ENCODE measurements around the gene LUZP1.
"Not testable (repeated sequence)": the region's sequence is repeated elsewhere in the genome, so short reads cannot be mapped to it uniquely, and the experiment has no call there.

LUZP1 gene

DNA sequence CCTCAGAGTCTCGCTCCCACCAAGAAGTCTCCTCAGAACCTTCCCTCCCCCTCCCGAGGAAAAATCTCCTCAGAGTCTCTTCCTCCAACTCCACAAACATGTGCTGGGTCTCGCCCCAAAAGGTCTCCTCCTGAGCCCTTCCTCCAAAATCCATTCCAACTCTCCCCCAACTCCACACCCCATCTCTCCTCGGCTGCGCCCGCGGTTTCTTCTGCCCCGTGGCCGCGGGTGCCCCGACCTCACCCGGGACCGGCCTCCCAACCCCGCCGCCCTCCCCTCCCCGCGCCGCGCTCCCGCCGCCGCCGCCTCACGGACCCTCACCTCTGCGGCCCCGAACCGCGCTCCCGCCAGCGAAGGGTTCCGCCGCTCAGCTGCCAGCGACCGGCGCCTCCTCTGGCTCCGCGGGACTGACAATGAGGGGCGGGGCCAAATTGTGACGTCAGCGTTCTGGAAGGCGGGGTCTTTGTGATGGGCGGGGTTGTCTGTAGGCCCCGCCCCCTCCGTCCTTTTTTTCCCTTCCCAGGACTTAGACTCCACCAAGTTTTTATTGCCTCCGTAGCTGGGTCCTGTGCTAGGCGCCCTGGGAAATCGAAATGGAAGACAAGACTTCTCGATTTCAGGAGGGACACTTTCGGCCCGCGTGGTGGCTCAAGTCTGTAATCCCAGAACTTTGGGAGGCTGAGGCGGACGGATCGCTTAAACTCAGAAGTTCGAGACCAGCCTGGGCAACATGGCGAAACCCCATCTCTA lies at the start of gene LUZP1:
Gene LUZP1 (minus strand): TSS at position 412 of the 750 bp plus-strand sequence.
- Mint-ChIP-seq H3K4me3 (peak within 1 kb of the TSS; percentile 96), H3K27ac (peak within 1 kb of the TSS; percentile 72), H3K4me1 (ENCODE audit: low read depth) (peaks cover 37% of the 10 kb centered on the region), H3K9me3 (ENCODE audit: low read depth) (no peaks in the 10 kb centered on the region), H3K36me3 (peaks cover 2% of the 10 kb centered on the region), H3K27me3 (no peaks in the 10 kb centered on the region)

DNA sequence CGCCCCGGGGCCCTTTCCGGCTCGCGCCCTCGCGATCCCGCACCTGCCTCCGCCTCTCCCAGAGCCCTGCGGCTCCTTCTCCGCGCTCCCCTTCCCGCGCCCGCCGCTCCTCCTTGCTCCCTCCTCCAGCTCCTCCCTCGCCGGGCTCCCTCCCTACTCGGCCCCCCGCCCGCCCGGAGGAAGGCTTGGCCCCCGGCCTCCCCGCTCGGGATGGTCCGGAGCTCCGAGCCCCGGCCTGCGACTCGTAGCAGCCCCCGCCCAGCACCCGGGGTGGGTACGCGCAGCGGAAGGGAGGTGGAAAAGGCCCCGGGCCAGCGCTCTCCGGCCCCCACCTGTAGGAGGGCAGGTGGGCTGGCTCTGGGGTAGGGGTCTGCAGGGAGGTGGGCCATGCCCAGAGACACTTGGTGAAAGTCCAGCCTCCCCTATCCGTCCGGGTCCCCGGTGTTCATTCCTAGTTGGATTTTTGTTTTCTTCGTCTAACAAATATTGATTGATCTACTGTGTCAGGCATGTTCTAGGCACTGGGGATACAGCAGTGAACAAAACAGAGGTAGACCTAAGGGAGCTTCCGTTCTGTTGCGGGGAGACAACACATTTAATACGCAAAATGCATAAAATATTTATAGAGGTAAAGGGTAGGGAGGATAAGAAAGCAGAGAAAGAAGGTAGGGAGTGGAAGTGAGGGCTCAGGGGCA lies 48.9 kb upstream of the LUZP1 start, which contains the start of gene HTR1D:
Gene HTR1D (minus strand): TSS at position 82 of the 695 bp plus-strand sequence. CDS start 23,283 bp downstream, outside the sequence.
- Mint-ChIP-seq H3K27ac (no peak within 1 kb of the TSS), H3K4me1 (ENCODE audit: low read depth) (peaks cover 5% of the 10 kb centered on the region), H3K36me3 (no peaks in the 10 kb centered on the region), H3K4me3 (peak within 1 kb of the TSS; percentile 73), H3K9me3 (ENCODE audit: low read depth) (no peaks in the 10 kb centered on the region), H3K27me3 (peaks cover 24% of the 10 kb centered on the region)

DNA sequence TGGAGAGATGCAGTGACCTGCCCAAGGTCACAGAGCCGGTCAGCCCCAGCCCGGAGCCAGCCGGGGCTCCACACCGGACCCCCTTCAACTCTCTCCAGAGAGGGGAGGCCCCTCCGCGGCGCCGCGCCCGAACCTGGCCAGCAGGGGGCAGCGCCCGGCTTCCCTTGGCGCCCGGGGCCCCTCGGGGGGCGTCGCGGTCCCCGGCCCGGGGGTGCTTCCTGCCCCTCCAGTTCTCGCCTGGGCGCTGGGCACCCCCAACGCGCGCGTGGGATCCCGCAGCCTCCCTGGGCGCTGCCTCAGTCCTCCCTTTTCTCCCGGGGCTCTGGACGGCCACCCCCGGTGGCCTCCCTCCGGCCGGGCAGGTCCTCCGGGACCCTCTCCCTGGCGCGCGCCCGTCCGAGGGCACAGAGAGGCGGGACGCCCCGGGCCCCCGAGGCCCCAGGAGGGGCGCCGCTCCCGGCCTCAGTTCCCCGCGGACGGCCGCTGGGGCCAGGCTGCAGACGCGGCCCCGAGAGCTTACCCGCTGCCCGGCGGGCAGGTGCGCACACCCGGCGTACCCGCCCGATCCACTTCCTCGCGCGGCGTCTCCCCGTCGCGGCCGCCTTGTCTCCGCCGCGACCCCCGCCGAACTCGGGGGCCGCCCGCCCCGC lies 48.2 kb upstream of the LUZP1 start:
- Mint-ChIP-seq H3K27me3 (peaks cover 30% of the 10 kb centered on the region), H3K27ac (no peak overlapping the region), H3K4me1 (ENCODE audit: low read depth) (peaks cover 5% of the 10 kb centered on the region), H3K4me3 (peak overlapping the region; percentile 60), H3K36me3 (no peaks in the 10 kb centered on the region), H3K9me3 (ENCODE audit: low read depth) (no peaks in the 10 kb centered on the region)

DNA sequence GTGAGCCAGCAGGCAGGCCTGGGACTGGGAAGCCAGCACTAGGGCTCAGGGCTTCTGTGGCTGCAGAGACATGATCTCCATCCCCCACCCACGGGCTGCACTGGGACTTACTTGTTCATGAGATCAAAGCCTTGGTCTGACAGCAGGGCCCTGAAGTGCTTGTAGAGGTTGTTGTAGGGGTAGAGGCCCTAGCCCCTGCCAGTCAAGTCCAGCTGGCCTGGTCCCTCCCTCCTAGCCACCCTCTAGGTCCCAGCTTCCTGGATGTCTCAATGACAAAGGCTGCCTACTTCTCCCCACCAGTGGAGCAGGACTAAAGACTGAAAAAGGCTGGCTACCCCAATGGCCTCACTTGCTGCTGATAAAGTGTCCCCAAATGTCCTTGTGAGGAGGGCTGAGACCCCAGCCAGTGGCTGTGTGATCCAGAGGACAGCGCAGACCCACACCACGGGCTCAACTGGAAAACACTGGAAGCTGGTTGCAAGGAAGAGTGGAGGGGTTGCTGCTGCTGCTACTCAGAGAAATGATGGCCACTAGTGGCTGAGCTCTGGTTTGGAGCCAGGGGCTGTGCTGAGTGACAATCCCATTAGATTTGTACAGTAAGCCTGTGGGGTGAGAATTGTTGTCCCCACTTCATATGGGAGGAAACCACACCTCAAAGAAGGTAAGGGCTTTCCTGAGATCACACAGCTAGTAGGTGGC lies 47.2 kb upstream of the LUZP1 start:
- H3K4me3 Mint-ChIP-seq: peak overlapping the region; percentile 60
- H3K9me3 Mint-ChIP-seq (ENCODE audit: low read depth): no peaks in the 10 kb centered on the region
- peaks cover 5% of the 10 kb centered on the region for H3K4me1 Mint-ChIP-seq (ENCODE audit: low read depth)
- H3K36me3 Mint-ChIP-seq: no peaks in the 10 kb centered on the region
- H3K27ac Mint-ChIP-seq: no peak overlapping the region
- H3K27me3 Mint-ChIP-seq: peaks cover 36% of the 10 kb centered on the region

DNA sequence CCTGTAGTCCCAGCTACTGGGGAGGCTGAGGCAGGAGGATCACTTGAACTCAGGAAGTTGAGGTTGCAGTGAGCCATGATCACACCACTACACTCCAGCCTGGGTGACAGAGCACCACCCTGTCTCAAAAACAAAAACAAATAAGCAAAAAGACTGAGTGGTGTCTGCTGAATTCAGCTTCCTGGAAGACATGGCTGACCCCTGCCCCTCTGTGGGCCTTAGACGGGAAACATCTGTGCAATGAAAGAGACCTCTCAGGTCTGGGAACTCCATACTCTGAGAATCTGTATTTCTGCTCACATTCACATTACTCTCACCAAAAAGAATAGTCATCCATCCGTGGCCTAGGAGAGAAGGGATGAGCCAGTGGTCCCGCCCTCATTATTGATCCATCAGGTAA lies 46.6 kb upstream of the LUZP1 start:
- Mint-ChIP-seq H3K4me3 (no peak overlapping the region), H3K4me1 (ENCODE audit: low read depth) (peaks cover 5% of the 10 kb centered on the region), H3K27ac (no peak overlapping the region), H3K36me3 (no peaks in the 10 kb centered on the region), H3K27me3 (peaks cover 36% of the 10 kb centered on the region), H3K9me3 (ENCODE audit: low read depth) (no peaks in the 10 kb centered on the region)

DNA sequence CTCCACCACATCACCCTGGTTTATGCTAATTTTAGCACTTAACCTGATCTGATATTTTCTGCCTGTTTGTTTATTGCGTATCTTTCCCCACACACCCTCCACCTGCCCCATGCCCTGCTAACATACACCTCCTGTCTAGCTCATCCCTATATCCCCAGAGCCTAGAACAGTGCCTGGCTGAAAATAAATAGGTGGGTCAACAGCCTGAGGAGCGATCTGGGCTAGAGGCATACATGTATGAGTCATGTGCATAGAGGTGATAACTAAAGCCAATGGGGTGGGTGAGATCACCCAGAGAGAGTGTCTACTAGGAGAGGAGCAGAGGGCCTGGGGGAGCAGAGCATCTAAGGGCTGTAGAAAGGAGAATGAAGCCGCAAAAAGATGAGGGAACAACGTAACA lies 46.0 kb upstream of the LUZP1 start:
- peak overlapping the region; percentile 25 for H3K4me3 Mint-ChIP-seq
- no peaks in the 10 kb centered on the region for H3K36me3 Mint-ChIP-seq
- peaks cover 36% of the 10 kb centered on the region for H3K27me3 Mint-ChIP-seq
- no peak overlapping the region for H3K27ac Mint-ChIP-seq
- peaks cover 8% of the 10 kb centered on the region for H3K4me1 Mint-ChIP-seq (ENCODE audit: low read depth)
- no peaks in the 10 kb centered on the region for H3K9me3 Mint-ChIP-seq (ENCODE audit: low read depth)

DNA sequence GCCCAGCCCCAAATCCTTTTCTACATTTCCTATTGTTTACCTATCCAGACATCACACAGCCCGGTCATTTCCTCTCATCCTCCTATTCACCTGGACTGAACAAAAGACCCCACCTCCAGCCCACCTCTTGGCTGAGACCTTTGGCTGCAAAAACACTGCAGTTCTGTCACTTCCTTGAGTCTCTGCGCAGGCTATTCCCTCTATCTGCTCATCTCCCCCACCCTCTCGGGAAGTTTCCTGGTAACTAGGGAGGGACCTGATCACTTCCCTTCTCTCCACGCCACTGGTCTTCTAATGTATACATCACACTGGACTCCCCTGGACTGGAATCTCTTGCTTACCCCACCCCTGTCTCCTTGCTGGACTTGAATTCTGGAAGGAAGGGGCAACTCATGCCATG lies 43.3 kb upstream of the LUZP1 start:
- peaks cover 31% of the 10 kb centered on the region for H3K27me3 Mint-ChIP-seq
- H3K4me1 Mint-ChIP-seq (ENCODE audit: low read depth): peaks cover 5% of the 10 kb centered on the region
- no peaks in the 10 kb centered on the region for H3K9me3 Mint-ChIP-seq (ENCODE audit: low read depth)
- H3K36me3 Mint-ChIP-seq: no peaks in the 10 kb centered on the region
- no peak overlapping the region for H3K27ac Mint-ChIP-seq
- no peak overlapping the region for H3K4me3 Mint-ChIP-seq

DNA sequence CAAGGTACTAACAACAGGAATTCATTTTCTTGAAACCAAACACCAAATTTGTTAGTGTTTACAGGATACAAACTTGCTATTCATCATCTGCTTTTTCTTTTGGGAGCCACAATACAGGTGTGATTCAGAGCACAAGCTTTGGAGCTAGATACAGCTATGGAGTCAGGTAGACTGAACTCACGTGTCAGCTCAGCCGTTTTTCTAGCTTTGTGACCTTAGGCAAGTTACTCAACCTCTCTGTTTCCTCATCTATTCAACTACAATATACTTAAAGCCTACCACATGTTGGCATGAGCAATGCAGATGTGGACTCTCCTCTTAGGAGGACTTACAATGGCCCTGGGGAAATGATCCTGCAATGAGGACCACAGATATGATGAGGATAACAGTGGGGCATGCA lies 42.3 kb upstream of the LUZP1 start:
- Mint-ChIP-seq H3K9me3 (ENCODE audit: low read depth) (no peaks in the 10 kb centered on the region), H3K27me3 (peaks cover 28% of the 10 kb centered on the region), H3K36me3 (no peaks in the 10 kb centered on the region), H3K27ac (no peak overlapping the region), H3K4me3 (no peak overlapping the region), H3K4me1 (ENCODE audit: low read depth) (peaks cover 3% of the 10 kb centered on the region)

DNA sequence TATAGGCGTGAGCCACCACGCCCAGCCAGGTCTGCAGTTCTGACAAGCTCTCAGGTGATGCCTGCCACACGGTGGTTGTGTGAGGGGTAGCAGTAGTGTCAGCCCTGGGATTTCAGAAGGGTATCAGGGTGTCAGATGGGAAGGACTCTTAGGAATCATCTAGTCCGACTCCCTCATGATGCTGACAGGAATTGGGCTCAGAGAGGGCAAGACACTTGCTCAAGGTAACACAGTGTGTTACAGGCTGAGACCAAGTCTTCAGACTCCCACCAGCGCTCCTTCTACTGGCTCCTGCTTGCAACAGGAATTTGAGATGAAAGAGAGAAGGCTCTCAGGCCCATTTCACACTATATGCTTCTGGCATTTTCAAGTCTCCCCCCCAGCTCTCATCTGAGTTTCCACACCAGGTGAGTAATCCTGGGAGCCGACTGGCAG lies 41.7 kb upstream of the LUZP1 start:
- H3K36me3 Mint-ChIP-seq: no peaks in the 10 kb centered on the region
- H3K4me3 Mint-ChIP-seq: no peak overlapping the region
- peaks cover 3% of the 10 kb centered on the region for H3K4me1 Mint-ChIP-seq (ENCODE audit: low read depth)
- H3K27ac Mint-ChIP-seq: no peak overlapping the region
- peaks cover 25% of the 10 kb centered on the region for H3K27me3 Mint-ChIP-seq
- H3K9me3 Mint-ChIP-seq (ENCODE audit: low read depth): no peaks in the 10 kb centered on the region

DNA sequence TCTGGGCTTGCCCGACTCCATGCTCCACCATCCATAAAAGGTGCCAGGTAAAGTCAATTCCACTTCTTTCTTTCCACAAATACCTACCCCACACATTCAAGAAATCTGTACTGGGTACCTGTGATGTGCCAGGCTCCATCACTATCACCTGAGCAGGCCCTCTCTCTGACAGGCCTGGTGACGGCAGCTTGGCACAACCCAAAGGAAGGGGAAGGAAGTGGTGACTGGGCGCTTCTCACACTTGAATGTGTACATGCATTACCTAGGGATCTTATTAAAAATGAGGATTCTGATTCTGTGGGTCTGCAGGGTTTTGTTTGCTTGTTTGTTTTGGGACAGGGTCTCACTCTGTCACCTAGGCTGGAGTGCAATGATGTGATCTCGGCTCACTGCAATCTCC lies 41.1 kb upstream of the LUZP1 start:
- H3K36me3 Mint-ChIP-seq: no peaks in the 10 kb centered on the region
- H3K27me3 Mint-ChIP-seq: peaks cover 21% of the 10 kb centered on the region
- H3K4me1 Mint-ChIP-seq (ENCODE audit: low read depth): peaks cover 3% of the 10 kb centered on the region
- no peak overlapping the region for H3K4me3 Mint-ChIP-seq
- H3K27ac Mint-ChIP-seq: no peak overlapping the region
- H3K9me3 Mint-ChIP-seq (ENCODE audit: low read depth): no peaks in the 10 kb centered on the region

DNA sequence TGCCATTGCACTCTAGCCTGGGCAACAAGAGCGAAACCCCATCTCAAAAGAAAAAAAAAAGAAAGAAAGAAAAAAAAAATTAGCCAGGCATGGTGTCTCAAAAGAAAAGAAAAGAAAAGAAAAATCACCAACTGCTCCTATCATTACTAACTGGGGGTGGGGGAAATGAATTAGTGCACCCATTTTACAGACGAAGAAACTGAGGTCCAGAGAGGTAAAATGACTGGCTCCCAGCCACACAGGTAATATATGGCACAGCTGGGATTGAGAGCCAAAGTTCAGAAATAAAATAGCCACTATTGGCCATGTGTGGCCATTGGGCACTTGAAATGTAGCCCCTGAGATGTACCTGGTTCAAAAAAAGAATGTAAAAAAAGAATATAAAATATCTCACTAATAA lies 39.9 kb upstream of the LUZP1 start:
- Mint-ChIP-seq H3K4me3 (no peak overlapping the region), H3K36me3 (no peaks in the 10 kb centered on the region), H3K9me3 (ENCODE audit: low read depth) (no peaks in the 10 kb centered on the region), H3K27ac (no peak overlapping the region), H3K4me1 (ENCODE audit: low read depth) (peaks cover 3% of the 10 kb centered on the region), H3K27me3 (peaks cover 14% of the 10 kb centered on the region)

DNA sequence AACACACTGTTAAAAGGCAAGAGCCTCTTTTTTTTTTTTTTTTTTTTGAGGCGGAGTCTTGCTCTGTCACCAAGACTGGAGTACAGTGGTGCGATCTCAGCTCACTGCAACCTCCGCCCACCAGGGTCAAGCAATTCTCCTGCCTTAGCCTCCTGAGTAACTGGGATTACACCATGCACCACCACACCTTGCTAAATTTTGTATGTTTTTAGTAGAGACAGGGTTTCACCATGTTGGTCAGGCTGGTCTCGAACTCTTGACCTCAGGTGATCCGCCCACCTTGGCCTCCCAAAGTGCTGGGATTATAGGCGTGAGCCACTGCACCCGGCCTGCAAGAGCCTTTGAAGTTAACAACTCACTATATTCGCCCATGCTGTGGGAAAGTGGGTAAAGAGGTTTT lies 39.1 kb upstream of the LUZP1 start:
- not testable (repeated sequence) for H3K9me3 Mint-ChIP-seq (ENCODE audit: low read depth); H3K36me3 Mint-ChIP-seq; H3K4me3 Mint-ChIP-seq; H3K4me1 Mint-ChIP-seq (ENCODE audit: low read depth); H3K27ac Mint-ChIP-seq
- H3K27me3 Mint-ChIP-seq: peaks cover 14% of the 10 kb centered on the region

DNA sequence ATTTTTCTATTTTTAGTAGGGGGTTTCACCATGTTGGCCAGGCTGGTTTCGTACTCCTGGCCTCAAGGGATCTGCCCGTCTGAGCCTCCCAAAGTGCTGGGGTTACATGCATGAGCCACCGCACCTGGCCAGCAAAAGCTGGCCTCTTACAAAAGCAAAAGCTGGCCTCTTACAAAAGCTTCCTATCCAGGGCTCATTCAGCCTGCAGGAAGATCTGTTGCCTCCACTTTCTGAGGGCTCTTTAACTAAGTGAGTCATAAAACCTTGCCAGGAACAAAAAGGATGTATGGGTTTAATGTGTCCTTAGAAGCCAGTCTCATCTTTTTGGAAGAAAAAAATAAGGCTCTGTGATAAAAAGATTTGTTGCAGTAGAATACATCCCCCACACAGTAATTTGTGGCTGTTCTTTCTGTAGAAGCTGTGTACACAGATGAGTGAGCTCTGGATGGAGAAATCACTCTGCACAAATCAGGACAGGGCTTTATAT lies 33.6 kb upstream of the LUZP1 start:
- no peak overlapping the region for H3K27ac Mint-ChIP-seq
- no peaks in the 10 kb centered on the region for H3K9me3 Mint-ChIP-seq (ENCODE audit: low read depth)
- H3K4me3 Mint-ChIP-seq: no peak overlapping the region
- no peaks in the 10 kb centered on the region for H3K36me3 Mint-ChIP-seq
- H3K4me1 Mint-ChIP-seq (ENCODE audit: low read depth): no peaks in the 10 kb centered on the region
- H3K27me3 Mint-ChIP-seq: peaks cover 8% of the 10 kb centered on the region

DNA sequence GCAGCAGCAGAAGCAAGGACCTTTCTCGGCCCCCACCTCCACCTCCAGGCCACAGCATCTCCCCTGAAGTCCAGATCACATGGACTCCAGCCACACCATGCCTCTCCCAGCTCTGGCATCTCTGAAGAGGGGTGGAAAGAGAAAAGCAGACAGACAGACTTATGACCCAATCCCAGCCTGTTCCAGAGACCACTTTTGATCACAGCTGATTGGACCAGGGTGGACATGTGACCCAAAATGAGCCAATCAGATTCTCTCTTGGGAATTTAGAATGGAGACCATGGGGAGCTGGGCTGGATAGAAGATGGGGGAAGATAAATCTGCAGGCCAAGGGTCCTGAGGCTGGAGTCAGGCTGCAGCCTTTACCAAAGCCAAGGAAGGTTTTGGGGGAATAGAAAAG lies 32.2 kb upstream of the LUZP1 start:
- Mint-ChIP-seq H3K4me1 (ENCODE audit: low read depth) (no peaks in the 10 kb centered on the region), H3K4me3 (no peak overlapping the region), H3K36me3 (no peaks in the 10 kb centered on the region), H3K27ac (no peak overlapping the region), H3K9me3 (ENCODE audit: low read depth) (no peaks in the 10 kb centered on the region), H3K27me3 (peaks cover 8% of the 10 kb centered on the region)

DNA sequence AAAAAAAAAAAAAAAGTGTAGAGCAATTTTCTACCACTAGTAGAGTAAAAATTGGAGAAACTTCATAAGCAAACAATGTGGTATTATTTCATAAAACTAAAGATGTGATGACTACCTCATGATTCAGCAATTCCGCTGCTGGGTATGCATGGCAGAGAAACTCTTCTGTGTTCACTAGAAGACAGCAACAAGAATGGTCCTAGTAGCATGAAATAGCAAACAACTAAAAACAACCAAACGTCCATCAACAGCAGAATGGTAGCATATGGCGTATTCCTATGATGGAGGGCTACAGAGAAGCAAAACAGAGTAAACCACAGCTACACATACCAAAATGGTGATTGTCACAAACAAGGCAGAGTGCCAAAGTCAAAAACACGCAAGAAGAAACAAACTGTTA lies 29.7 kb upstream of the LUZP1 start:
- Mint-ChIP-seq H3K27ac (no peak overlapping the region), H3K4me3 (no peak overlapping the region), H3K36me3 (no peaks in the 10 kb centered on the region), H3K27me3 (peaks cover 7% of the 10 kb centered on the region), H3K9me3 (ENCODE audit: low read depth) (no peaks in the 10 kb centered on the region), H3K4me1 (ENCODE audit: low read depth) (no peaks in the 10 kb centered on the region)

Measured in activated naive CD8-positive, alpha-beta T cell (primary cell).